Measurements from ENCODE around the gene FABP3.

- TF ChIP-seq POLR2A (IDR thresholded peaks at IDR 0.05) = no peak
- TF ChIP-seq CTCF (IDR thresholded peaks at IDR 0.05) = no peak
These were observed 1.1 kb upstream of the FABP3 start for GRCh38 chr1:31373897-31374486.
